Panc1 (cell line): ENCODE data around the gene FKBP14. TPM values are rescaled to one million over a fixed set of nuclear protein-coding genes. Genes with fewer than 3 reads are reported as not detected.

Experiments used
- ATAC-seq: fragments of 200-7000 bp; cut with Tn5 transposase; 2 replicates; pipeline ENCODE4 v1.9.1; 2020; ENCODE audit warnings: mild to moderate bottlenecking, moderate library complexity
- BruUV-seq: library from RNA; stranded (reverse); fragments of 400-500 nt; replicated peaks from 2 replicates; lab custom pipeline; 2021; lab: Mats Ljungman, UMichigan
- CTCF ChIA-PET: fragments of 300-600 bp; sonication (Branson Sonifier 250); formaldehyde crosslinking; loops from one replicate; lab custom pipeline; 2022; ENCODE audit warnings: antibody characterized with exemption; lab: Charles Lee
- POLR2A ChIA-PET: fragments of 300-600 bp; sonication (Branson Sonifier 250); formaldehyde crosslinking; loops from one replicate; lab custom pipeline; 2022; ENCODE audit warnings: antibody characterized with exemption; lab: Charles Lee
- DNase-seq: peaks from one replicate; pipeline ENCODE4 v3.0.0-alpha.2; 2010; ENCODE audit warnings: low read depth, low spot score
- H3K27ac ChIP-seq: 2 replicates; pipeline ENCODE4 v1.5.1; 2011; ENCODE audit warnings: mild to moderate bottlenecking, low read length, inconsistent platforms
- H3K27me3 ChIP-seq: fragments of 200-500 bp; sonication (Bioruptor generic); 2 replicates; pipeline ENCODE4 v1.6.0; 2014; ENCODE audit warnings: low read length, inconsistent platforms; ENCODE audit not compliant: control insufficient read depth, insufficient read depth
- H3K36me3 ChIP-seq: fragments of 200-500 bp; sonication (Bioruptor generic); 2 replicates; pipeline ENCODE4 v1.5.1; 2014; ENCODE audit warnings: inconsistent platforms, mild to moderate bottlenecking, low read length, moderate library complexity; ENCODE audit not compliant: control insufficient read depth, insufficient read depth
- H3K4me1 ChIP-seq: 2 replicates; pipeline ENCODE4 v1.5.1; 2011; ENCODE audit warnings: inconsistent platforms, mild to moderate bottlenecking, low read length, moderate library complexity; ENCODE audit not compliant: control insufficient read depth, insufficient read depth
- H3K4me3 ChIP-seq, 2 experiments: 2 replicates each; pipeline ENCODE4 v1.5.1; 2011 to 2012; ENCODE audit warnings: low read depth in 2 of 2, low read length in 2 of 2, mild to moderate bottlenecking in 2 of 2, inconsistent platforms in 1 of 2, moderate library complexity in 1 of 2
- H3K9me3 ChIP-seq: fragments of 200-500 bp; sonication (Bioruptor generic); 2 replicates; pipeline ENCODE4 v1.5.1; 2014; ENCODE audit warnings: low read depth, mild to moderate bottlenecking, inconsistent platforms, low read length, moderate library complexity; ENCODE audit not compliant: control insufficient read depth, insufficient read depth
- POLR2AphosphoS5 ChIP-seq: IDR thresholded peaks from 2 replicates; pipeline ENCODE4 v1.6.1; 2012; ENCODE audit warnings: mild to moderate bottlenecking, low read depth, low read length, moderate library complexity
- REST ChIP-seq, 2 experiments: IDR thresholded peaks; 2 replicates each; pipeline ENCODE4 v1.6.1; 2011 to 2012; ENCODE audit warnings: low read depth in 2 of 2, control low read depth in 1 of 2, low read length in 1 of 2, mild to moderate bottlenecking in 1 of 2, moderate library complexity in 1 of 2; ENCODE audit not compliant: insufficient read depth in 1 of 2
- SIN3A ChIP-seq: IDR thresholded peaks from 2 replicates; pipeline ENCODE4 v1.6.1; 2012; ENCODE audit warnings: low read depth, mild to moderate bottlenecking, low read length, moderate library complexity, borderline replicate concordance; ENCODE audit not compliant: insufficient read depth
- TCF7L2 ChIP-seq: IDR thresholded peaks from 2 replicates; pipeline ENCODE4 v1.6.1; 2011; ENCODE audit warnings: mild to moderate bottlenecking, low read depth, low read length, inconsistent platforms
- in situ Hi-C: cut with HindIII; loops from 2 replicates; pipeline ENCODE4 v1.10.0; 2016; ENCODE audit warnings: low sequenced_read_pairs, low pct_unique_long_range_greater_than_20kb
- intact Hi-C: fragments of 100-400 bp; cut with micrococcal nuclease; formaldehyde crosslinking; loops from one replicate; pipeline ENCODE4 v1.10.0; 2022; ENCODE audit not compliant: unreplicated experiment
- total RNA-seq: library from RNA; stranded (reverse); gene quantifications from one replicate; pipeline ENCODE4 v1.2.1, GENCODE V29; 2021; ENCODE audit not compliant: unreplicated experiment
- TF ChIP-seq, protein P1 (sequence below): fragments of 450-650 bp; IDR thresholded peaks from 2 replicates; pipeline ENCODE4 v1.5.1; 2017; ENCODE audit warnings: mild to moderate bottlenecking

The FKBP14 gene
- total RNA-seq, 1 experiment from 2014 or later, result 36.0 TPM

DNA sequence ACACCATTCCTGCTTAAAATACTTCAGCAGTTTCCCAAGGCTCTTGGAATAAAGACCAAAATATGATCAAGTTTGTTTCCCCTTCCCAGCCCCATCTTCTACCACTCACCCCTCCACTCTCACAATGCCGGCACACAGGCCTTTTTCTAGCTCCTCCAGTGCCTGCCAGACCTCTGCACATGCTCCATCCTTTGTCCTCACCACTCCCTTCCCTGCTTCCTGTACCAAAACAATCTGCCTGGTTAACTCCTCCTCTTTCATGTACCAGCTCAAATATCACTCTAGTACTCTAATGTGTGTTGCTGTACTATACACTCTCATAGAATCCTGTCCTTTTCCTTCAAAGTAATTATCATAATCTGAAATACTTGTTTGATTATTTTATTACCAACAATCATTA, 56.3 kb downstream of the FKBP14 start:
- POLR2A ChIA-PET, result no interaction called here
- H3K4me1 ChIP-seq, result peaks cover 6% of the 10 kb centered on the region; the same call in 1 of the 2 replicates
- DNase-seq (no peak), ATAC-seq (no peak)
- no peaks in the 10 kb centered on the region for H3K9me3 ChIP-seq
- peaks cover 5% of the 10 kb centered on the region; the same call in 1 of the 2 replicates for H3K36me3 ChIP-seq
- BruUV-seq, result no TSS peak
- in situ Hi-C loops (no loop called here), intact Hi-C loops (no loop called here)
- CTCF ChIA-PET, result no interaction called here
- no peak overlapping the region for H3K4me3 ChIP-seq
- H3K27me3 ChIP-seq, result no peaks in the 10 kb centered on the region
- TF ChIP-seq POLR2AphosphoS5, result no peak
- no peak for TF ChIP-seq TCF7L2
- TF ChIP-seq REST (IDR thresholded peaks at IDR 0.05; ENCODE audit: insufficient read depth in 1 of 2, low read depth in 2 of 2, low read length in 1 of 2), result no peak
- TF ChIP-seq SIN3A, result no peak
- TF ChIP-seq, protein P1, sequence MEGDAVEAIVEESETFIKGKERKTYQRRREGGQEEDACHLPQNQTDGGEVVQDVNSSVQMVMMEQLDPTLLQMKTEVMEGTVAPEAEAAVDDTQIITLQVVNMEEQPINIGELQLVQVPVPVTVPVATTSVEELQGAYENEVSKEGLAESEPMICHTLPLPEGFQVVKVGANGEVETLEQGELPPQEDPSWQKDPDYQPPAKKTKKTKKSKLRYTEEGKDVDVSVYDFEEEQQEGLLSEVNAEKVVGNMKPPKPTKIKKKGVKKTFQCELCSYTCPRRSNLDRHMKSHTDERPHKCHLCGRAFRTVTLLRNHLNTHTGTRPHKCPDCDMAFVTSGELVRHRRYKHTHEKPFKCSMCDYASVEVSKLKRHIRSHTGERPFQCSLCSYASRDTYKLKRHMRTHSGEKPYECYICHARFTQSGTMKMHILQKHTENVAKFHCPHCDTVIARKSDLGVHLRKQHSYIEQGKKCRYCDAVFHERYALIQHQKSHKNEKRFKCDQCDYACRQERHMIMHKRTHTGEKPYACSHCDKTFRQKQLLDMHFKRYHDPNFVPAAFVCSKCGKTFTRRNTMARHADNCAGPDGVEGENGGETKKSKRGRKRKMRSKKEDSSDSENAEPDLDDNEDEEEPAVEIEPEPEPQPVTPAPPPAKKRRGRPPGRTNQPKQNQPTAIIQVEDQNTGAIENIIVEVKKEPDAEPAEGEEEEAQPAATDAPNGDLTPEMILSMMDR, result no peak
- H3K27ac ChIP-seq, result no peak overlapping the region

- TF ChIP-seq SIN3A (no peak), TCF7L2 (no peak), POLR2AphosphoS5 (no peak), REST (IDR thresholded peaks at IDR 0.05; ENCODE audit: insufficient read depth in 1 of 2, low read depth in 2 of 2, low read length in 1 of 2) (no peak)
- TF ChIP-seq, protein P1, result no peak
- no peaks in the 10 kb centered on the region for H3K9me3 ChIP-seq
- no TSS peak for BruUV-seq
- POLR2A ChIA-PET, result no interaction called here
- H3K27me3 ChIP-seq, result no peaks in the 10 kb centered on the region
- ATAC-seq (no peak), DNase-seq (no peak)
- H3K4me3 ChIP-seq, result no peak overlapping the region
- H3K36me3 ChIP-seq, result peaks cover 5% of the 10 kb centered on the region; the same call in 1 of the 2 replicates
- H3K4me1 ChIP-seq, result peaks cover 6% of the 10 kb centered on the region; the same call in 1 of the 2 replicates
- in situ Hi-C loops, result no loop called here
- intact Hi-C loops, result no loop called here
- H3K27ac ChIP-seq, result no peak overlapping the region
- CTCF ChIA-PET, result no interaction called here
Measured at GRCh38 chr7:29969738-29970137, 56.8 kb downstream of the FKBP14 start.
